Measurements from ENCODE around the gene RANBP1. TPM values are rescaled to one million over a fixed set of nuclear protein-coding genes. Genes with fewer than 3 reads are reported as not detected.

RANBP1 gene
- total RNA-seq, 6 donors from 2014 or later, result 55.3 to 154 (median 87.8) TPM

DNA sequence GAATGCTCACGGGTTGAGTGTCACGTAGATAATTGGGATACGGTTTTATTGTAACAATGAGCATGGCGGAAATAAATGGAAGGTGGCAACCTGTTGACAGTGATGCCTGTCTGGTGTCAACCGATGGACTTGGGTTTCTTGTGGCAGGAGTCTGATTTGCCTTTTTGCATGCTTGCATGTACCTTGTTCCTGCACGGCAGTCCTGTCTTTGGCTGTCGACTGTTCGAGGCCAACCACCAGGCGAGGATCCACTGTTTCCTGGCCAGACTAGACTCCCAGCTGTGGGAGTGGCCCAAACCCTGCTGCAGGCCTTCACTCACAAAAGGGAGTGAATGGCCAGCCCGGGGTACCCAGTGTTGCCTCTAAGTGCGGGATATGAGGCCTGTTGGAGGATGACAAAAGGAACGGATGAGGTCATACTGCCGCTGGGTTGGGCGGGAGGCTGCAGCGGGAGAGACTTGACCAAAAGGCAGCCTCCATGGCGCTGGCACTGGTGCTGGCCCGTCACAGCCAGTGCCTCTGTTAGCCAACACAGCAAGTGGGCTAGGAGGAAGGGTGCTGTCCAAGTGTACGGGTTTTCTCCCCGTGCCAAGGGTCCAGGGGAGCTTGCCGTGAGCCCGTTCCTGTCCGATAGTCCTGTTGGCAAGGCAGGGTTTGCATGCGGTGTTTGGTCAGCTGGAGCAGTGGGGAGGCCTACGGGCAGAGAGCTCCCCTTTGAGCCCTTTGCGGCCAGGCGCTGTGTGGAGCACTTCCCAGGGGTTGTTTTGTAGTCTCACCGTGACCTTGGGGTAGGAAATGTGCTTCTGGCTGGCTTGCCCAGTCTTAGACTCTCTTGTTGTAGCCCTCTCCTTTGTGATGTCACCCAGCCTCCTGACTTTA lies 34.9 kb upstream of the RANBP1 start:
- Histone ChIP-seq H3K27me3 (no peaks in the 10 kb centered on the region), H3K4me3 (peak overlapping the region; percentile 50 to 98 (median 83)), H3K27ac (peak overlapping the region; percentile 81 to 91 (median 90)), H3K36me3 (peaks cover 4 to 6% (median 5%) of the 10 kb centered on the region in 4 donors), H3K9me3 (no peaks in the 10 kb centered on the region), H3K4me1 (peaks cover 39 to 53% (median 49%) of the 10 kb centered on the region in 4 donors)
- peak in 1 of 2 donors; percentile 32 for DNase-seq
- 27 to 31% methylated on average over 16 to 27 of the region's 27 CpGs for WGBS, 2 donors
- no peak for TF ChIP-seq POLR2A (IDR thresholded peaks at IDR 0.05)
- no peak for TF ChIP-seq EP300 (IDR thresholded peaks at IDR 0.05)
- TF ChIP-seq, protein P1, sequence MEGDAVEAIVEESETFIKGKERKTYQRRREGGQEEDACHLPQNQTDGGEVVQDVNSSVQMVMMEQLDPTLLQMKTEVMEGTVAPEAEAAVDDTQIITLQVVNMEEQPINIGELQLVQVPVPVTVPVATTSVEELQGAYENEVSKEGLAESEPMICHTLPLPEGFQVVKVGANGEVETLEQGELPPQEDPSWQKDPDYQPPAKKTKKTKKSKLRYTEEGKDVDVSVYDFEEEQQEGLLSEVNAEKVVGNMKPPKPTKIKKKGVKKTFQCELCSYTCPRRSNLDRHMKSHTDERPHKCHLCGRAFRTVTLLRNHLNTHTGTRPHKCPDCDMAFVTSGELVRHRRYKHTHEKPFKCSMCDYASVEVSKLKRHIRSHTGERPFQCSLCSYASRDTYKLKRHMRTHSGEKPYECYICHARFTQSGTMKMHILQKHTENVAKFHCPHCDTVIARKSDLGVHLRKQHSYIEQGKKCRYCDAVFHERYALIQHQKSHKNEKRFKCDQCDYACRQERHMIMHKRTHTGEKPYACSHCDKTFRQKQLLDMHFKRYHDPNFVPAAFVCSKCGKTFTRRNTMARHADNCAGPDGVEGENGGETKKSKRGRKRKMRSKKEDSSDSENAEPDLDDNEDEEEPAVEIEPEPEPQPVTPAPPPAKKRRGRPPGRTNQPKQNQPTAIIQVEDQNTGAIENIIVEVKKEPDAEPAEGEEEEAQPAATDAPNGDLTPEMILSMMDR (IDR thresholded peaks at IDR 0.05), result no peak
- no peak for TF ChIP-seq POLR2AphosphoS5 (IDR thresholded peaks at IDR 0.05)
- peak in 1 of 2 donors; percentile 21 for ATAC-seq (ENCODE audit: low FRiP score in 2 of 2)

DNA sequence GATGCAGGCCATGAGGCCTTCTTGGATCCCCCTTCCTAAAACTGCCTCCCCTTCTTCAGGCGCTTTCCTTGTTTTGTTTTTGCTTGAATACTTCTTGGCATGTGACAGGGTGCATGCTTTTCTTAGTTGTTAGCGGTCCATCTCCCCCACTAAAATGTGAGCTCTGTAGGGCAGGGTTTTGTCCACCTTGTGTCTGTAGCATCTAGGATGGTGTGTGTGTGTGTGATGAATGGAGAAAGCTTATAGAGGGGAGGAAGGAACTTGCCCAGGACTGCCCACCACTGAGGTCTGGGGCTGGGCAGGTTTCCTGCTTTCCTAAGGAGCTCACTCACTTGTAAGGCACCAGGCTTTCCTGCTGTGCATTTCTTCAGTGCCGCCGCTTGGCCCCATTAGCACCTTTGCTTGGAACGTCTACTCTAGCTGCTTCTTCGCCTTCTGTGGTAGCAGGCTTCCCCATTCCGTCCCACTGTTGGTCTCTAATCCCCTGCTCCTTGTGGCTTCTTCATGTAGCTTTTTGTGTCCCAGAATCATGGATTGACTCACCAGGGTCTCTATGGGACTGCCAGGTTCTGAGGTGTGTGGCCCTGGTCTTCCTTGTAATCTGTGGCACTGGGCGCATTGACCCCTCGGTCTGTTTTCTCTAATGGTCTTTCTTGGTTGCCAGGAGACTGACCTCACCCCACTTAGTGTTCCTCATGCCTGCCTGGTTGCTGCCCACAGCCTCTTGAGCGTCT lies 32.6 kb upstream of the RANBP1 start:
- Histone ChIP-seq H3K9me3 (no peaks in the 10 kb centered on the region), H3K27ac (peak overlapping the region in 1 of 4 donors; percentile 8), H3K27me3 (no peaks in the 10 kb centered on the region), H3K4me1 (peaks cover 39 to 53% (median 49%) of the 10 kb centered on the region in 4 donors), H3K36me3 (peaks cover 21 to 29% (median 28%) of the 10 kb centered on the region in 4 donors), H3K4me3 (no peak overlapping the region)
- 87 to 88% methylated on average over 10 of the region's 10 CpGs for WGBS, 2 donors
- ATAC-seq (ENCODE audit: low FRiP score in 2 of 2), result no peak
- no peak for DNase-seq
- TF ChIP-seq, protein P1 (IDR thresholded peaks at IDR 0.05), result no peak
- TF ChIP-seq POLR2A (IDR thresholded peaks at IDR 0.05) (no peak), EP300 (IDR thresholded peaks at IDR 0.05) (no peak)

DNA sequence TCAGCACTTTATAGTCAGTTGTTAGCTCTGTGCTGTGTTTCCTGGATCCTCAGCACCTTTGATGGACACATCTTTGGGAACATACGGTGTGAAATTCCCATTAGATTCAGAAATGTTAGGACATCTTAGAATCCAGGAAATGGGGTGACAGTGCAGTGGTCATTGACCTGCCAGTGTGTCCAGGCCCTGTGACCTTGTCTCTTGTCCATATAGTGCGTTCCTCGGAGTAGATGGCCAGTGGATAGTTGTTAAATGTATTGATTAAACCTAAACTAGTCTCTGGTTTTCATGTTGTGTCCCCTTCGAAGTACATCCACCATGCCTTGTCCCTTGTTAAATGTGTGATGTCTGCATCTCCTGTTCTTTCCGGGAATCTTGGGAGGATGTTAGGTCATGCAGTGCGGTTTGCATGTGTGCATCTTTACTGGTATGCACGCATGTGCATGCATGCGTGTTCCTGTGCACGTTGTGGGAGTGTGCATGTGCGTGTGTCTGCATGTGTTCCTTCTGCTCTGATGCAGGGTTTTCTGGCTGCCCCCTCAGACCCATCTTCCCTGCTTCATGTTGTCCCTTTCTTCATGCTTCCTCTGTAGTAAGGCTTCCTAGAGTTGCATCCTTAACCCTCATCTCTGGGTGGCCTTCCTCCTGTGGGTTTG lies 31.9 kb upstream of the RANBP1 start:
- no peaks in the 10 kb centered on the region for H3K27me3 ChIP-seq
- no peaks in the 10 kb centered on the region for H3K9me3 ChIP-seq
- no peak overlapping the region for H3K4me3 ChIP-seq
- peak overlapping the region in 1 of 4 donors; percentile 8 for H3K27ac ChIP-seq
- DNase-seq, result no peak
- TF ChIP-seq EP300 (IDR thresholded peaks at IDR 0.05), result no peak
- TF ChIP-seq, protein P1 (IDR thresholded peaks at IDR 0.05), result no peak
- TF ChIP-seq POLR2A (IDR thresholded peaks at IDR 0.05), result no peak
- TF ChIP-seq POLR2AphosphoS5 (IDR thresholded peaks at IDR 0.05), result no peak
- peaks cover 39 to 52% (median 48%) of the 10 kb centered on the region in 4 donors for H3K4me1 ChIP-seq
- H3K36me3 ChIP-seq, result peaks cover 21 to 36% (median 34%) of the 10 kb centered on the region in 4 donors
- whole genome bisulfite sequencing, 2 donors, result 78 to 85% methylated on average over 10 of the region's 10 CpGs
- no peak for ATAC-seq (ENCODE audit: low FRiP score in 2 of 2)

DNA sequence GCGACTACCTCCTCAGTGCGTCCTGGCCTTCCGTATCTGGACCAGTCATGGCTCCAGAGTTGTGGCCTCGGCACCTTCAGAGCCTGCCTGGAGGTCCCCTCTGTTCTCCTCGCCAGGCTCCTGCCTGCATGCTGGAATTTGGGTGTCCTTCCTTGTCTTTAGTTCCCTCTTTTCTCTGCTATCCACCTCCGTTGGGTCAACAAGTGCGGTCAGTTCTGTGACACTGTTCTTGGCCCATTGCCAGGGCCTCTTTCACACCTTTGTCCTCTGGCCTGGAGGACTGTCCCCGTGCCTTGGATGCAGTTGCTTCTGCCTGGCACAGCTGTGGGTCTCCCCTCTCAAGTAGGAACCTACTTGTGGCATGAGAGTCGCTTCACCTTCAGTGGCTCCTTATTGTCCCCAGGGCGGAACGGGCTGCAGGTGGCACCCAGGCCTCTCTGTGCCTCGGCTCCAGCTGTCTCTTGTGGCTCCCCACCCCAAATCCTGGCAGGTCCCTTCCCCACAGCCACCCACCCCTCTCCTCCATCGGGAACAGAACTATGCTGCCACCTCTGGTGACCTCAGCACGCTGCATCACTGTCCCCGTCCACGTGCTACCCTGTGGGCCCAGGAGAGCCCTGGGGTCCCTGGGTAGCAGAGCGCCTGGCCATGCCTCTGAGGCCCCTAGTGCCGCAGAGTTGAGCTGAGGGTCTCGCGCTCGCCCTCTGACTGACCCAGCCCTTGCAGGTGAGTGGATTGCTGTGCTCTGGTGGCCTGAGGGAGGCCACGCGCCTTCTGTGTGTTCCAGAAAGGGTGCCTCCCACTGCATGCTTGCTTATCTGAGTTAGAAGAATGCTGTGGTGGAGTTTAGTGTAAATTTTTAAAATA lies 31.1 kb upstream of the RANBP1 start:
- Histone ChIP-seq H3K27me3 (no peaks in the 10 kb centered on the region), H3K4me1 (peaks cover 39 to 46% (median 43%) of the 10 kb centered on the region in 4 donors), H3K27ac (peak overlapping the region in 1 of 4 donors; percentile 7), H3K4me3 (no peak overlapping the region), H3K36me3 (peaks cover 28 to 44% (median 41%) of the 10 kb centered on the region in 4 donors), H3K9me3 (no peaks in the 10 kb centered on the region)
- TF ChIP-seq, protein P1 (IDR thresholded peaks at IDR 0.05), result peak in 3 of 6 experiments; percentile 11 to 30 (median 16)
- TF ChIP-seq POLR2AphosphoS5 (IDR thresholded peaks at IDR 0.05), result no peak
- no peak for TF ChIP-seq EP300 (IDR thresholded peaks at IDR 0.05)
- DNase-seq (no peak), ATAC-seq (ENCODE audit: low FRiP score in 2 of 2) (no peak)
- WGBS, 2 donors, result 73 to 84% methylated on average over 17 to 23 of the region's 23 CpGs
